RWPE2 (cell line): ENCODE measurements around the gene AP1M2.

Experiments used
- ATAC-seq: fragments of 200-7000 bp; cut with Tn5 transposase; 3 replicates; pipeline ENCODE4 v1.9.1; 2021; ENCODE audit warnings: low read depth
- DNase-seq: peaks from one replicate; pipeline ENCODE4 v3.0.0-alpha.2; 2020; ENCODE audit warnings: low spot score
- H3K27ac ChIP-seq: fragments of 450-650 bp; 2 replicates; pipeline ENCODE4 v1.5.1; 2017; ENCODE audit warnings: mild to moderate bottlenecking; ENCODE audit not compliant: poor library complexity, severe bottlenecking
- H3K27me3 ChIP-seq: fragments of 250-450 bp; sonication (Bioruptor Pico); 2 replicates; pipeline ENCODE4 v1.5.1; 2021; ENCODE audit warnings: mild to moderate bottlenecking, moderate library complexity; ENCODE audit not compliant: insufficient read depth, poor library complexity, severe bottlenecking
- H3K36me3 ChIP-seq: fragments of 250-450 bp; sonication (Bioruptor Pico); 2 replicates; pipeline ENCODE4 v1.5.1; 2020; ENCODE audit warnings: low read depth, mild to moderate bottlenecking, moderate library complexity
- H3K4me1 ChIP-seq: fragments of 250-450 bp; sonication (Bioruptor Pico); 2 replicates; pipeline ENCODE4 v1.5.1; 2021; ENCODE audit warnings: mild to moderate bottlenecking, moderate library complexity; ENCODE audit not compliant: insufficient read depth, poor library complexity, severe bottlenecking
- H3K4me3 ChIP-seq: fragments of 250-450 bp; sonication (Bioruptor Pico); 2 replicates; pipeline ENCODE4 v1.5.1; 2021; ENCODE audit warnings: mild to moderate bottlenecking, moderate library complexity; ENCODE audit not compliant: severe bottlenecking
- H3K9me3 ChIP-seq: fragments of 250-450 bp; sonication (Bioruptor Pico); 2 replicates; pipeline ENCODE4 v1.5.1; 2021; ENCODE audit warnings: mild to moderate bottlenecking, moderate library complexity; ENCODE audit not compliant: severe bottlenecking
- TF ChIP-seq, protein P1 (sequence below): fragments of 450-650 bp; IDR thresholded peaks from one replicate; pipeline ENCODE4 v1.5.1; 2017; ENCODE audit warnings: mild to moderate bottlenecking, moderate library complexity; ENCODE audit not compliant: poor library complexity, severe bottlenecking

Gene AP1M2

DNA sequence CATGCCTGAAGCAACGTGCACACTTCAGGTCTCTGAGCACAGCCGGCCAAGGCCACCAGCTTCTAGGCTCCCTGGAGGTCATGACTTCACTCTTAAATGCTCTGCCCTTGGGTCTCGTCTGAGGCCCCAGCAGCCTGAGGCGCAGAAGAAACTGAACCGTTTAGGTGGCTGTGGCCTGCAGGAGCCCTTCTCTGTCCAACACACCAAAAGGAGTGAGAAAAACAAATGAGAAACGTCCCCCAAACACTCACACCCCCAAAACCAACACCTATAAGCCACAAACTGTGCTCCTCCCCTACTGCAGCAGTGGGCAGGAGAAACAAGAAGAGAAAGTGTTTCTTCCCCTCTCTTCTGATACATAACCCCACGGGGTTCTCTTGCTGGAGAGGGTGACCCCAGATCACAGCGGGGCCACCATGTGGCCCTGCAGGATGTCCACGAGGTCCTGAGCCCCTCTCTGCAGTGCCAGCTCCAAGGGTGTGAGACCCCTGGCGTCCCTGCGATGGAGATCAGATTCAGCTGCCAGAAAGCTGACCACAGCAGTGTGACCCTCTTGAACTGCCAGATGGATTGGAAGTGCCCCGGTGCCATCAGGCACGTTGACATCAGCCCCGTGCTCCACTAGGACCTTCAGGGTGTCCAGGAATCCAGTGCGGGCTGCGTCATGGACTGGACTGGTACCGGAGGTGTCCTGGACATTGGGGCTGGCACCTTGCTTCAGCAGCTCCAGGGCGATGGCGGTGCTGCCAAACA, 20.3 kb downstream of the AP1M2 start:
- peaks cover 4% of the 10 kb centered on the region for H3K4me1 ChIP-seq
- H3K27ac ChIP-seq: peak overlapping the region; percentile 80
- peak overlapping the region; percentile 50 for H3K4me3 ChIP-seq
- ATAC-seq: no peak
- H3K9me3 ChIP-seq: no peaks in the 10 kb centered on the region
- DNase-seq: no peak
- no peaks in the 10 kb centered on the region for H3K27me3 ChIP-seq
- TF ChIP-seq, protein P1, sequence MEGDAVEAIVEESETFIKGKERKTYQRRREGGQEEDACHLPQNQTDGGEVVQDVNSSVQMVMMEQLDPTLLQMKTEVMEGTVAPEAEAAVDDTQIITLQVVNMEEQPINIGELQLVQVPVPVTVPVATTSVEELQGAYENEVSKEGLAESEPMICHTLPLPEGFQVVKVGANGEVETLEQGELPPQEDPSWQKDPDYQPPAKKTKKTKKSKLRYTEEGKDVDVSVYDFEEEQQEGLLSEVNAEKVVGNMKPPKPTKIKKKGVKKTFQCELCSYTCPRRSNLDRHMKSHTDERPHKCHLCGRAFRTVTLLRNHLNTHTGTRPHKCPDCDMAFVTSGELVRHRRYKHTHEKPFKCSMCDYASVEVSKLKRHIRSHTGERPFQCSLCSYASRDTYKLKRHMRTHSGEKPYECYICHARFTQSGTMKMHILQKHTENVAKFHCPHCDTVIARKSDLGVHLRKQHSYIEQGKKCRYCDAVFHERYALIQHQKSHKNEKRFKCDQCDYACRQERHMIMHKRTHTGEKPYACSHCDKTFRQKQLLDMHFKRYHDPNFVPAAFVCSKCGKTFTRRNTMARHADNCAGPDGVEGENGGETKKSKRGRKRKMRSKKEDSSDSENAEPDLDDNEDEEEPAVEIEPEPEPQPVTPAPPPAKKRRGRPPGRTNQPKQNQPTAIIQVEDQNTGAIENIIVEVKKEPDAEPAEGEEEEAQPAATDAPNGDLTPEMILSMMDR: no peak
- H3K36me3 ChIP-seq: peaks cover 19% of the 10 kb centered on the region

- Histone ChIP-seq H3K4me1 (peaks cover 4% of the 10 kb centered on the region), H3K27ac (peak overlapping the region; percentile 80), H3K36me3 (peaks cover 19% of the 10 kb centered on the region), H3K27me3 (no peaks in the 10 kb centered on the region), H3K4me3 (peak overlapping the region; percentile 50), H3K9me3 (no peaks in the 10 kb centered on the region)
- DNase-seq (no peak), ATAC-seq (no peak)
- TF ChIP-seq, protein P1: no peak
Observed at GRCh38 chr19:10566408-10566657, 20.8 kb downstream of the AP1M2 start.

- TF ChIP-seq, protein P1: peak; percentile 36
- DNase-seq (peak; percentile 98), ATAC-seq (peak; percentile 58)
- Histone ChIP-seq H3K27me3 (no peaks in the 10 kb centered on the region), H3K4me1 (peaks cover 4% of the 10 kb centered on the region), H3K27ac (peak within 1 kb of the TSS; percentile 80), H3K9me3 (no peaks in the 10 kb centered on the region), H3K36me3 (peaks cover 20% of the 10 kb centered on the region), H3K4me3 (peak within 1 kb of the TSS; percentile 50)
Observed at GRCh38 chr19:10565567-10566407, 21.3 kb downstream of the AP1M2 start, which contains the start of gene KRI1. KRI1 (minus strand) TSS chr19:10566010; CDS start chr19:10565999, 11 bp downstream.

- H3K4me3 ChIP-seq: peak overlapping the region; percentile 50
- DNase-seq: no peak
- no peaks in the 10 kb centered on the region for H3K27me3 ChIP-seq
- peaks cover 27% of the 10 kb centered on the region for H3K36me3 ChIP-seq
- peak overlapping the region; percentile 80 for H3K27ac ChIP-seq
- no peak for ATAC-seq
- H3K9me3 ChIP-seq: no peaks in the 10 kb centered on the region
- TF ChIP-seq, protein P1: peak; percentile 57
- peaks cover 4% of the 10 kb centered on the region for H3K4me1 ChIP-seq
Observed at GRCh38 chr19:10565028-10565566, 22.0 kb downstream of the AP1M2 start.
